K562 (cell line): Measurements from ENCODE around the gene UBL5. TPM values are rescaled to one million over a fixed set of nuclear protein-coding genes. Genes with fewer than 3 reads are reported as not detected.

Experiments
- BHLHE40 ChIP-seq: IDR thresholded peaks from 2 replicates; pipeline ENCODE4 v1.6.1; 2011; ENCODE audit warnings: low read length, improper control_type of control experiment
- CEBPB ChIP-seq: fragments of 450-650 bp; IDR thresholded peaks from 2 replicates; pipeline ENCODE4 v1.6.1; 2016; ENCODE audit warnings: missing genetic modification characterization, missing compliant biosample characterization
- E2F3 ChIP-seq: fragments of 250-450 bp; sonication (Bioruptor Pico); IDR thresholded peaks from 2 replicates; pipeline ENCODE4 v1.4.0; 2020; ENCODE audit warnings: mild to moderate bottlenecking
- MAZ ChIP-seq, 2 experiments: fragments of 450-650 bp in 1 of 2; sonication (generic) in 1 of 2; formaldehyde crosslinking; IDR thresholded peaks in 1 of 2; conservative IDR thresholded peaks in 1 of 2; 2 replicates each; pipeline versions ENCODE4 v1.4.0 to v1.5.0; 2020; ENCODE audit warnings: mild to moderate bottlenecking in 1 of 2, missing genetic modification reagents in 1 of 2
- MCM7 ChIP-seq, 2 experiments: fragments of 450-650 bp; IDR thresholded peaks; 2 replicates each; pipeline ENCODE4 v1.6.1; 2016 to 2018
- MTA3 ChIP-seq: fragments of 450-650 bp; formaldehyde crosslinking; IDR thresholded peaks from 2 replicates; pipeline ENCODE4 v1.6.1; 2017; ENCODE audit warnings: mild to moderate bottlenecking, borderline replicate concordance
- NFRKB ChIP-seq: fragments of 450-650 bp; IDR thresholded peaks from 2 replicates; pipeline ENCODE4 v1.6.1; 2016; ENCODE audit warnings: low read depth
- NFXL1 ChIP-seq: fragments of 450-650 bp; formaldehyde crosslinking; IDR thresholded peaks from 2 replicates; pipeline ENCODE4 v1.4.0; 2021; ENCODE audit warnings: mild to moderate bottlenecking
- NRF1 ChIP-seq, 2 experiments: fragments of 450-650 bp; IDR thresholded peaks in 1 of 2; conservative IDR thresholded peaks in 1 of 2; 2 replicates each; pipeline ENCODE4 v1.6.1; 2014; ENCODE audit warnings: mild to moderate bottlenecking in 2 of 2
- TEAD4 ChIP-seq, 2 experiments: sonication (generic) in 1 of 2; formaldehyde crosslinking in 1 of 2; IDR thresholded peaks; 2 replicates each; pipeline versions ENCODE4 v1.6.1 to v1.8.0; 2012 to 2022; ENCODE audit warnings: borderline replicate concordance in 1 of 2, inconsistent platforms in 1 of 2, low read length in 1 of 2, mild to moderate bottlenecking in 1 of 2, missing genetic modification reagents in 1 of 2
- TOE1 ChIP-seq, 2 experiments: fragments of 450-650 bp in 1 of 2; sonication (generic) in 1 of 2; formaldehyde crosslinking in 1 of 2; IDR thresholded peaks; 2 replicates each; pipeline versions ENCODE4 v1.7.1 to v1.8.0; 2016 to 2022; ENCODE audit warnings: borderline replicate concordance in 2 of 2, mild to moderate bottlenecking in 2 of 2, antibody characterized with exemption in 1 of 2, inconsistent platforms in 1 of 2, low read depth in 1 of 2, missing genetic modification reagents in 1 of 2, moderate library complexity in 1 of 2
- ZNF143 ChIP-seq: sonication (generic); formaldehyde crosslinking; IDR thresholded peaks from 2 replicates; pipeline ENCODE4 v1.9.0; 2022; ENCODE audit warnings: mild to moderate bottlenecking, missing genetic modification reagents
- ZNF696 ChIP-seq: fragments of 250-450 bp; sonication (Bioruptor Pico); conservative IDR thresholded peaks from 2 replicates; pipeline ENCODE4 v1.4.0; 2020; ENCODE audit warnings: mild to moderate bottlenecking, moderate library complexity
- ZNF76 ChIP-seq: fragments of 250-450 bp; sonication (Bioruptor Pico); IDR thresholded peaks from 2 replicates; pipeline ENCODE4 v1.4.0; 2020; ENCODE audit warnings: mild to moderate bottlenecking, moderate library complexity, borderline replicate concordance
- ZNF79 ChIP-seq: fragments of 250-450 bp; sonication (Bioruptor Pico); IDR thresholded peaks from 2 replicates; pipeline ENCODE4 v1.4.0; 2020; ENCODE audit warnings: low read depth, mild to moderate bottlenecking, moderate library complexity
- polyA plus RNA-seq, 8 experiments: library from polyadenylated mRNA; depleted of rRNA in 4 of 8; stranded (reverse) in 5 of 8; unstranded in 3 of 8; fragments of >200 nt; fragmentation: Nextera tagmentation in 2 of 8; fragmentation: Illumina TruSeq in 1 of 8; extraction: Ambion mirVana in 2 of 8; extraction: Trizol in 1 of 8; gene quantifications; 2 replicates each; pipeline versions ENCODE4 v1.2.1 to v1.2.3, GENCODE V29; 2011 to 2014; ENCODE audit warnings: inconsistent platforms in 1 of 8, missing spikeins in 1 of 8
- total RNA-seq, 7 experiments: library from RNA; depleted of rRNA in 6 of 7; stranded (reverse); fragments of >200 nt in 6 of 7; fragmentation: Illumina TruSeq in 2 of 7; extraction: Trizol in 2 of 7; gene quantifications; 2 replicates each; pipeline versions ENCODE4 v1.2.1 to v1.2.3, GENCODE V29; 2011 to 2021; ENCODE audit warnings: low replicate concordance in 1 of 7
- TF ChIP-seq, protein P1 (sequence below): sonication (generic); formaldehyde crosslinking; IDR thresholded peaks from 2 replicates; pipeline ENCODE4 v1.8.0; 2022; ENCODE audit warnings: mild to moderate bottlenecking, missing genetic modification reagents
- TF ChIP-seq, protein P2 (sequence below): fragments of 200-800 bp; sonication (Bioruptor generic); IDR thresholded peaks from 2 replicates; pipeline ENCODE4 v1.6.1; 2017; ENCODE audit warnings: missing genetic modification characterization, missing compliant biosample characterization
- TF ChIP-seq, protein P3 (sequence below): IDR thresholded peaks from 2 replicates; pipeline ENCODE4 v1.6.1; 2012; ENCODE audit warnings: low read depth, low read length, improper control_type of control experiment, borderline replicate concordance

The UBL5 gene
- total and polyA plus RNA-seq, 9 of the 15 experiments (the other 6 are each of a cell fraction or from before 2014, with no cell fraction given), result 410 to 1,266 (median 613) TPM

DNA sequence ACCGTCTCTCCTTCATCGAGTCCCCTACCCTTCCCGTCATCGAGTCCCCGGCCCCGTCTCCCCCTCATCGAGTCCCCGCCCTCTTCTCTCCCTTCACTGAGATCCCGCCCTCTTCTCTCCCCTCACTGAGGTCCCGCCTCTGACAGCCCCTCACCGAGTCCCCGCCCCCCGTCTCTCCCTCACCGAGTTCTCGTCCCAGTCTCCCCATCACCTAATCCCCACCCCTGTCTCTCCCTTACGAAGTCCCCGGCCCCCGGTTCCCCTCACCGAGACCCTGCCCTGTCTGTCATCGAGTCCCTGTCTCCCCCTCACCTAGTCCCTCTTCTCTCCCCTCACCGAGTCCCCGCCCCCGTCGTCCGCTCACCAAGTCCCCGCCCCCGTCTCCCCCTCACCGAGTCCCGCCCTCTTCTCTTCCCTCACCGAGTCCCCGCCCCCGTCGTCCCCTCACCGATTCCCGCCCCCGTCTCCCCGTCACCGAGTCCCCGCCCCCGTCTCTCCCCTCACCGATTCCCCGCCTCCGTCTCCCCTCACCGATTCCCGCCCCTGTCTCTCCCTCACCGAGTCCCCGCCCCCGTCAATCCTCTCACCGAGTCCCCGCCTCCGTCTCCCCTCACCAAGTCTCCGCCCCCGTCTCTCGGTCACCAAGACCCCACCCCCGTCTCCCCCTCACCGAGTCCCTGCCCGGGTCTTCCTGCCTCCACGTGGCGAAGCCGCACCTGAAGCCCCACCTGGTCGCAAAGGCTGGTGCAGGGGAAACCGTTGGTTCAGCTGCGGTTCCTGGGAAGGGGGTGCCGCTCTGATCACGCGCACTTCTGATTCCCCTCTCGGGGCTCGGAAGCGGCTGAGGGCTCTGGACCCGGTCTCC, 35.3 kb upstream of the UBL5 start (continued):
- TF ChIP-seq, protein P1, sequence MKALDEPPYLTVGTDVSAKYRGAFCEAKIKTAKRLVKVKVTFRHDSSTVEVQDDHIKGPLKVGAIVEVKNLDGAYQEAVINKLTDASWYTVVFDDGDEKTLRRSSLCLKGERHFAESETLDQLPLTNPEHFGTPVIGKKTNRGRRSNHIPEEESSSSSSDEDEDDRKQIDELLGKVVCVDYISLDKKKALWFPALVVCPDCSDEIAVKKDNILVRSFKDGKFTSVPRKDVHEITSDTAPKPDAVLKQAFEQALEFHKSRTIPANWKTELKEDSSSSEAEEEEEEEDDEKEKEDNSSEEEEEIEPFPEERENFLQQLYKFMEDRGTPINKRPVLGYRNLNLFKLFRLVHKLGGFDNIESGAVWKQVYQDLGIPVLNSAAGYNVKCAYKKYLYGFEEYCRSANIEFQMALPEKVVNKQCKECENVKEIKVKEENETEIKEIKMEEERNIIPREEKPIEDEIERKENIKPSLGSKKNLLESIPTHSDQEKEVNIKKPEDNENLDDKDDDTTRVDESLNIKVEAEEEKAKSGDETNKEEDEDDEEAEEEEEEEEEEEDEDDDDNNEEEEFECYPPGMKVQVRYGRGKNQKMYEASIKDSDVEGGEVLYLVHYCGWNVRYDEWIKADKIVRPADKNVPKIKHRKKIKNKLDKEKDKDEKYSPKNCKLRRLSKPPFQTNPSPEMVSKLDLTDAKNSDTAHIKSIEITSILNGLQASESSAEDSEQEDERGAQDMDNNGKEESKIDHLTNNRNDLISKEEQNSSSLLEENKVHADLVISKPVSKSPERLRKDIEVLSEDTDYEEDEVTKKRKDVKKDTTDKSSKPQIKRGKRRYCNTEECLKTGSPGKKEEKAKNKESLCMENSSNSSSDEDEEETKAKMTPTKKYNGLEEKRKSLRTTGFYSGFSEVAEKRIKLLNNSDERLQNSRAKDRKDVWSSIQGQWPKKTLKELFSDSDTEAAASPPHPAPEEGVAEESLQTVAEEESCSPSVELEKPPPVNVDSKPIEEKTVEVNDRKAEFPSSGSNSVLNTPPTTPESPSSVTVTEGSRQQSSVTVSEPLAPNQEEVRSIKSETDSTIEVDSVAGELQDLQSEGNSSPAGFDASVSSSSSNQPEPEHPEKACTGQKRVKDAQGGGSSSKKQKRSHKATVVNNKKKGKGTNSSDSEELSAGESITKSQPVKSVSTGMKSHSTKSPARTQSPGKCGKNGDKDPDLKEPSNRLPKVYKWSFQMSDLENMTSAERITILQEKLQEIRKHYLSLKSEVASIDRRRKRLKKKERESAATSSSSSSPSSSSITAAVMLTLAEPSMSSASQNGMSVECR (CRISPR knock-in tag), result peak; percentile 71
- TF ChIP-seq BHLHE40 (no peak), NFXL1 (CRISPR knock-in tag) (no peak), ZNF143 (CRISPR knock-in tag) (no peak), CEBPB (tag) (no peak), TEAD4 (IDR thresholded peaks at IDR 0.05; ENCODE audit: low read length) (no peak), TEAD4 (CRISPR knock-in tag; IDR thresholded peaks at IDR 0.05; ENCODE audit: borderline replicate concordance) (no peak), ZNF76 (no peak), ZNF79 (CRISPR knock-in tag) (no peak), TOE1 (IDR thresholded peaks at IDR 0.05; ENCODE audit: borderline replicate concordance) (peak; percentile 65; the same call in 1 of the 2 replicates), TOE1 (CRISPR knock-in tag; IDR thresholded peaks at IDR 0.05; ENCODE audit: borderline replicate concordance, low read depth) (no peak), NRF1 (conservative IDR thresholded peaks at IDR 0.05 in 1 of 2, IDR thresholded peaks at IDR 0.05 in 1 of 2) (peak in 1 of 2 experiments; percentile 51; a peak in 2 of 4 replicates), MAZ (CRISPR knock-in tag; conservative IDR thresholded peaks at IDR 0.05 in 1 of 2, IDR thresholded peaks at IDR 0.05 in 1 of 2) (peak in 1 of 2 experiments; percentile 67; a peak in 2 of 4 replicates), MTA3 (0 out of 2 replicates have a peak, but pooled peaks have one; percentile 42), ZNF696 (CRISPR knock-in tag) (no peak), NFRKB (peak; percentile 34; the same call in 1 of the 2 replicates), E2F3 (CRISPR knock-in tag) (no peak), MCM7 (IDR thresholded peaks at IDR 0.05) (peak in 1 of 2 experiments; percentile 51; a peak in 1 of 4 replicates)
- TF ChIP-seq, protein P2, sequence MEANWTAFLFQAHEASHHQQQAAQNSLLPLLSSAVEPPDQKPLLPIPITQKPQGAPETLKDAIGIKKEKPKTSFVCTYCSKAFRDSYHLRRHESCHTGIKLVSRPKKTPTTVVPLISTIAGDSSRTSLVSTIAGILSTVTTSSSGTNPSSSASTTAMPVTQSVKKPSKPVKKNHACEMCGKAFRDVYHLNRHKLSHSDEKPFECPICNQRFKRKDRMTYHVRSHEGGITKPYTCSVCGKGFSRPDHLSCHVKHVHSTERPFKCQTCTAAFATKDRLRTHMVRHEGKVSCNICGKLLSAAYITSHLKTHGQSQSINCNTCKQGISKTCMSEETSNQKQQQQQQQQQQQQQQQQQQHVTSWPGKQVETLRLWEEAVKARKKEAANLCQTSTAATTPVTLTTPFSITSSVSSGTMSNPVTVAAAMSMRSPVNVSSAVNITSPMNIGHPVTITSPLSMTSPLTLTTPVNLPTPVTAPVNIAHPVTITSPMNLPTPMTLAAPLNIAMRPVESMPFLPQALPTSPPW, result peak; percentile 76
- TF ChIP-seq, protein P3, sequence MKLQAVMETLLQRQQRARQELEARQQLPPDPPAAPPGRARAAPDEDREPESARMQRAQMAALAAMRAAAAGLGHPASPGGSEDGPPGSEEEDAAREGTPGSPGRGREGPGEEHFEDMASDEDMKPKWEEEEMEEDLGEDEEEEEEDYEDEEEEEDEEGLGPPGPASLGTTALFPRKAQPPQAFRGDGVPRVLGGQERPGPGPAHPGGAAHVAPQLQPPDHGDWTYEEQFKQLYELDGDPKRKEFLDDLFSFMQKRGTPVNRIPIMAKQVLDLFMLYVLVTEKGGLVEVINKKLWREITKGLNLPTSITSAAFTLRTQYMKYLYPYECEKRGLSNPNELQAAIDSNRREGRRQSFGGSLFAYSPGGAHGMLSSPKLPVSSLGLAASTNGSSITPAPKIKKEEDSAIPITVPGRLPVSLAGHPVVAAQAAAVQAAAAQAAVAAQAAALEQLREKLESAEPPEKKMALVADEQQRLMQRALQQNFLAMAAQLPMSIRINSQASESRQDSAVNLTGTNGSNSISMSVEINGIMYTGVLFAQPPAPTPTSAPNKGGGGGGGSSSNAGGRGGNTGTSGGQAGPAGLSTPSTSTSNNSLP, result no peak
